Esophagus squamous epithelium (tissue), 5 donors: ENCODE data around the gene AAMDC. TPM values are rescaled to one million over a fixed set of nuclear protein-coding genes. Genes with fewer than 3 reads are reported as not detected.

Experiments
- DNase-seq: peaks from one replicate; lab custom pipeline; 2025; lab: John Stamatoyannopoulos, UW
- H3K27ac ChIP-seq, 4 donors: fragments of 200-600 bp; sonication (generic); one replicate each; pipeline ENCODE4 v1.5.1; 2016 to 2019; ENCODE audit warnings: mild to moderate bottlenecking in 1 of 4
- H3K27me3 ChIP-seq, 4 donors: fragments of 200-600 bp; sonication (generic); 1 replicate in 3 of 4; 2 replicates in 1 of 4; pipeline versions ENCODE4 v1.5.1 to v1.6.0; 2017 to 2021; ENCODE audit warnings: antibody characterized with exemption in 1 of 4
- H3K36me3 ChIP-seq, 3 donors: fragments of 200-600 bp; sonication (generic); one replicate each; pipeline ENCODE4 v1.5.1; 2016 to 2019
- H3K4me1 ChIP-seq, 3 donors: fragments of 200-600 bp; sonication (generic); one replicate each; pipeline ENCODE4 v1.5.1; 2017 to 2019
- H3K4me3 ChIP-seq, 4 donors: fragments of 200-600 bp; sonication (generic); 1 replicate in 3 of 4; 2 replicates in 1 of 4; pipeline ENCODE4 v1.5.1; 2016 to 2019; ENCODE audit warnings: mild to moderate bottlenecking in 2 of 4, moderate library complexity in 1 of 4
- H3K9me3 ChIP-seq, 3 donors: fragments of 200-600 bp; sonication (generic); one replicate each; pipeline ENCODE4 v1.5.1; 2016 to 2019
- CTCF ChIP-seq, 6 experiments: fragments of 450-650 bp in 4 of 6; fragments of 200-600 bp in 2 of 6; sonication (generic) in 2 of 6; IDR thresholded peaks; one replicate each; pipeline ENCODE4 v1.5.1; 2016 to 2019; ENCODE audit warnings: antibody characterized with exemption in 6 of 6, mild to moderate bottlenecking in 4 of 6, moderate library complexity in 4 of 6
- POLR2A ChIP-seq, 4 donors: fragments of 450-650 bp; IDR thresholded peaks; one replicate each; pipeline ENCODE4 v1.6.1; 2017; ENCODE audit warnings: antibody characterized with exemption in 4 of 4, mild to moderate bottlenecking in 4 of 4, moderate library complexity in 3 of 4
- WGBS, 2 donors: methylation state at CpG; one replicate each; pipeline ENCODE4 v1.1.5; 2018; 5-methylcytosine and 5-hydroxymethylcytosine counted together
- intact Hi-C: fragments of 100-400 bp; cut with DNase I; formaldehyde crosslinking; loops from one replicate; pipeline ENCODE4 v1.15.0; 2022
- total RNA-seq, 4 donors: library from RNA; depleted of rRNA; stranded (reverse); fragments of >200 nt; gene quantifications; one replicate each; pipeline ENCODE4 v1.1.0, GENCODE V29; 2016
- donor health status: DM: yes; HTN: yes; CAD: no.

AAMDC gene
- total RNA-seq, 4 donors from 2014 or later = 0.83 to 15.4 (median 2.2) TPM

GRCh38 chr11:77806415-77806814 lies 14.5 kb upstream of the AAMDC start:
- peaks cover 0 to 18% (median 0%) of the 10 kb centered on the region in 3 donors for H3K4me1 ChIP-seq
- TF ChIP-seq POLR2A (IDR thresholded peaks at IDR 0.05) (no peak), CTCF (IDR thresholded peaks at IDR 0.05) (no peak)
- no peaks in the 10 kb centered on the region for H3K27me3 ChIP-seq
- peaks cover 0 to 10% (median 0%) of the 10 kb centered on the region in 3 donors for H3K36me3 ChIP-seq
- no peak for DNase-seq
- no peak overlapping the region for H3K27ac ChIP-seq
- H3K4me3 ChIP-seq = no peak overlapping the region
- intact Hi-C loops = no loop called here
- H3K9me3 ChIP-seq = no peaks in the 10 kb centered on the region

- H3K27ac ChIP-seq = no peak overlapping the region
- H3K27me3 ChIP-seq = no peaks in the 10 kb centered on the region
- intact Hi-C loops = no loop called here
- no peak for TF ChIP-seq POLR2A (IDR thresholded peaks at IDR 0.05)
- TF ChIP-seq CTCF (IDR thresholded peaks at IDR 0.05) = no peak
- H3K4me3 ChIP-seq = no peak overlapping the region
- H3K4me1 ChIP-seq = peaks cover 0 to 20% (median 0%) of the 10 kb centered on the region in 3 donors
- DNase-seq = no peak
- H3K36me3 ChIP-seq = peaks cover 0 to 13% (median 0%) of the 10 kb centered on the region in 3 donors
- no peaks in the 10 kb centered on the region for H3K9me3 ChIP-seq
- 73 to 88% methylated on average over 2 of the region's 2 CpGs for WGBS, 2 donors
Measured at GRCh38 chr11:77806993-77807392, 14.0 kb upstream of the AAMDC start.

GRCh38 chr11:77813256-77813655 lies 7.7 kb upstream of the AAMDC start:
- intact Hi-C loops = no loop called here
- no peaks in the 10 kb centered on the region for H3K27me3 ChIP-seq
- TF ChIP-seq POLR2A (IDR thresholded peaks at IDR 0.05) = no peak
- TF ChIP-seq CTCF (IDR thresholded peaks at IDR 0.05) = no peak
- H3K4me1 ChIP-seq = peaks cover 0 to 19% (median 4%) of the 10 kb centered on the region in 3 donors
- H3K27ac ChIP-seq = no peak overlapping the region
- 92 to 96% methylated on average over 8 to 9 of the region's 9 CpGs for WGBS, 2 donors
- no peak for DNase-seq
- peaks cover 0 to 23% (median 0%) of the 10 kb centered on the region in 3 donors for H3K36me3 ChIP-seq
- H3K9me3 ChIP-seq = no peaks in the 10 kb centered on the region
- no peak overlapping the region for H3K4me3 ChIP-seq

GRCh38 chr11:77814848-77815247 lies 6.1 kb upstream of the AAMDC start:
- 95 to 97% methylated on average over 3 of the region's 3 CpGs for WGBS, 2 donors
- Histone ChIP-seq H3K4me3 (no peak overlapping the region), H3K36me3 (peaks cover 0 to 23% (median 0%) of the 10 kb centered on the region in 3 donors), H3K9me3 (no peaks in the 10 kb centered on the region), H3K4me1 (peaks cover 4 to 30% (median 13%) of the 10 kb centered on the region in 3 donors), H3K27ac (no peak overlapping the region), H3K27me3 (no peaks in the 10 kb centered on the region)
- TF ChIP-seq CTCF (IDR thresholded peaks at IDR 0.05) = no peak
- no peak for TF ChIP-seq POLR2A (IDR thresholded peaks at IDR 0.05)
- DNase-seq = no peak
- intact Hi-C loops = no loop called here

GRCh38 chr11:77815459-77815858 lies 5.5 kb upstream of the AAMDC start:
- no peak overlapping the region for H3K27ac ChIP-seq
- no peak overlapping the region for H3K4me3 ChIP-seq
- peaks cover 0 to 19% (median 0%) of the 10 kb centered on the region in 3 donors for H3K36me3 ChIP-seq
- H3K4me1 ChIP-seq = peaks cover 4 to 30% (median 13%) of the 10 kb centered on the region in 3 donors
- no peak for DNase-seq
- TF ChIP-seq CTCF (IDR thresholded peaks at IDR 0.05) (no peak), POLR2A (IDR thresholded peaks at IDR 0.05) (no peak)
- no peaks in the 10 kb centered on the region for H3K27me3 ChIP-seq
- intact Hi-C loops = no loop called here
- no peaks in the 10 kb centered on the region for H3K9me3 ChIP-seq
- 79 to 80% methylated on average over 1 of the region's 1 CpG for WGBS, 2 donors
